Measurements from ENCODE around the gene INHBC.
"Not testable (repeated sequence)": the region's sequence is repeated elsewhere in the genome, so short reads cannot be mapped to it uniquely, and the experiment has no call there.

Gene INHBC

GRCh38 chr12:57429473-57430111 lies 5.0 kb upstream of the INHBC start:
- no peak for DNase-seq

GRCh38 chr12:57430112-57430930 lies 4.3 kb upstream of the INHBC start:
- DNase-seq, result peak; percentile 82

GRCh38 chr12:57430931-57431566 lies 3.5 kb upstream of the INHBC start, which contains the start of gene R3HDM2:
R3HDM2 (minus strand) TSS chr12:57431043; CDS start chr12:57310428, 120,615 bp downstream.
- peak; percentile 98 for DNase-seq

- DNase-seq, result no peak
Observed at GRCh38 chr12:57431654-57432188, 2.9 kb upstream of the INHBC start.

GRCh38 chr12:57433370-57433769 lies 1.2 kb upstream of the INHBC start:
- no peak for DNase-seq

GRCh38 chr12:57435293-57435692 lies 709 bp downstream of the INHBC start:
- no peak for DNase-seq

- no peak for DNase-seq
Observed at GRCh38 chr12:57438400-57438799, 3.8 kb downstream of the INHBC start.

- no peak for DNase-seq
Observed at GRCh38 chr12:57439762-57440266, 5.2 kb downstream of the INHBC start.

- not testable (repeated sequence) for DNase-seq
Observed at GRCh38 chr12:57441393-57441792, 6.8 kb downstream of the INHBC start.

GRCh38 chr12:57441846-57442427 lies 7.4 kb downstream of the INHBC start:
- DNase-seq, result no peak

GRCh38 chr12:57444337-57444736 lies 9.8 kb downstream of the INHBC start:
- not testable (repeated sequence) for DNase-seq

- no peak for DNase-seq
Observed at GRCh38 chr12:57444744-57445143, 10.2 kb downstream of the INHBC start.

GRCh38 chr12:57446292-57446960 lies 11.8 kb downstream of the INHBC start:
- DNase-seq, result no peak

GRCh38 chr12:57448669-57449068 lies 14.1 kb downstream of the INHBC start:
- DNase-seq, result no peak

- no peak for DNase-seq
Observed at GRCh38 chr12:57449375-57449774, 14.8 kb downstream of the INHBC start.

- DNase-seq, result no peak
Observed at GRCh38 chr12:57450057-57450456, 15.5 kb downstream of the INHBC start.

GRCh38 chr12:57451233-57451778 lies 16.7 kb downstream of the INHBC start:
- no peak for DNase-seq

- DNase-seq, result peak; percentile 92
Observed at GRCh38 chr12:57452181-57452936, 17.8 kb downstream of the INHBC start.

GRCh38 chr12:57452937-57453509 lies 18.4 kb downstream of the INHBC start:
- DNase-seq, result peak; percentile 95

- no peak for DNase-seq
Observed at GRCh38 chr12:57454213-57454565, 19.6 kb downstream of the INHBC start.
